ENCODE data around the gene TMEM183A.

The TMEM183A gene

GRCh38 chr1:203048086-203048485 lies 40.9 kb downstream of the TMEM183A start:
- DNase-seq = no peak

GRCh38 chr1:203048555-203049051 lies 41.4 kb downstream of the TMEM183A start:
- no peak for DNase-seq

DNA sequence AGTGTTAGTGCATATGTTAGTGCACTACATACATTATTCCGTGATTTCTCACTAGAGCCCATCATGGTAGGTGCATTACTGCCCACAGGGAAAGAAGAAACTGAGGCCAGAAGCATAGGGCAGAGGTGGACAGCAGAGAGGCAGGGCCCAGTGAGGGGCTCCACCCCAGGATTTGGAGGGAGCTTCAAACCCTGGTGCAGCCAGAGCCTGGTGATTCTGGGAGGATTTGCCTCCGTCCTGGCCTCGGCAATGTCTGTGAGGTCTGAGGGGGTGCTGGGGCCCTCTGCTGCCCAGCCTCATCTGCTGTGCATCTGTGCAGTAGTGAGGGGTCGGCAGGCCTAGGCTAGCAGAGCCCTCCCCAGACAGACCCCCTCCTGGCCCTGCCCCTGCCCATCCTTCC lies 41.9 kb downstream of the TMEM183A start:
- no peak for DNase-seq

DNA sequence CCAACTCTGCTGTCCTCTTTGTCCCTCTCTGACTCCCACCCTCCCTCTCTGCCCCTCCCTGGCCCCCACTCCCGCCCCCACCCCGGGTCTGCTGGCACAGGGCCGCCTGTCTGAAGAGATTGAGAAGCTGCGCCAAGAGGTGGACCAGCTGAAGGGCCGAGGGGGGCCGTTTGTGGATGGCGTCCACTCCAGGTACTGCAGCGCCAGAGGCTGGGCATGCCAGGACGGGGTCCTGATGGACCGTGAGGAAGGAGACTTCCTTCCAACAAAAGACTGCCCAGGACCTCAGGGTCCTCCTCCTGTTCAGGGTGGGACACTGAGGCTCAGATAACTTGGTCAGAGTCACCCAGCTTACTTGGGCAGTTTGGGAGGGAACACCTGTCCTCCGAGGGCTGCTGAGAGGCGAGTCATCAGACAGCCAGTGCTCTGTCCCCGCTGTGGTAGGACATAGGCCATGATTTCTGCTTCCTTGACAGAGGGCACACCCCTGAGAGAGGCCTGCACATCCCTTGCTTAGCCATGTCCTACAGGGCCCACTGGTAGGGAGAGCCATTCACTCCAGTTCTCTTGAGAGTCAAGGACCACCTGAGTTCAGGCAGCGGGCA lies 42.5 kb downstream of the TMEM183A start:
- no peak for DNase-seq

- DNase-seq = no peak
Observed at GRCh38 chr1:203050826-203051225, 43.7 kb downstream of the TMEM183A start.

DNA sequence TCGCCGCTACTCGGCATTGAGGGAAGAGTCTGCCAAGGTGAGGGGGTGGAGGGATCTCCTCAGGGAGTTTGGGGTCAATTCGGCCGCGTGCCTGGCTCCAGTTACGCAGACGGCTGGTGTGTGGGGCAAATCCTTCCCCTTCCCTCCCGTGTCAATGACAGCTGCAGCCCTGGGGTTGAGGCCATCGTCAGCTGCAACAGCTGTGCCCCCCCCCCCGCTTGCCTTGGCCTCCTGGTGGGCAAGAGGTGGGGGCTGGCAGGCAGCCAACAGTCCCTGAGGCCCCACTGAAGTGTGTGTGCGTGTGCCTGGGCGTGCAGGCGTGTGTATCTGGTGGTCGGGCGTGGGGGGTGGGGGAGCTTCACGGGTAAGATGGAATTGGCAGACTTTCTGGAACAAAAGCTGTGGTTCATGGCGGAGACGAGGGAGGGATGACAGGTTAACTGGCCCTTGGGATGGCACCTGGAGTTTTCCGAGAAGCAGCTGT lies 44.7 kb downstream of the TMEM183A start:
- DNase-seq = no peak

DNA sequence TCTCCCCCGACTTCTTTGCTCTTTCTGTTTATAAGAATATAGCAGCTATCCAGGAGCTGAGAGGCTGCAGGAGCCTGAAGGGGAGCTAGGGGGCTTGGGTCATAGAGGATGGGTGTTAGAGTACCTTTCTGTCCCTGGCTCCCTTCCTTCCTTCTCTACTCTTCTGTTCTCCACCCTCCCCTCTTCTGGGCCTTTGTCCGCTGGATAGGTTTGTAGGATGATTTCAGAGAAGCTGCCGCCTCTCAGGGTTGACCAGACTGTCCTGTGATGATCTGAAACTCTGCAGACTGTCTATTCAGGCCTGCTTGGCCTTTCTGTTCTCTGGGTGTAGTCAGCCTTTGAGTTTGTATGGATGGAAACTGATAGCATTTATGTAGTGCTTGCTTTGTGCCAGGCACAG lies 45.4 kb downstream of the TMEM183A start:
- DNase-seq = no peak

DNA sequence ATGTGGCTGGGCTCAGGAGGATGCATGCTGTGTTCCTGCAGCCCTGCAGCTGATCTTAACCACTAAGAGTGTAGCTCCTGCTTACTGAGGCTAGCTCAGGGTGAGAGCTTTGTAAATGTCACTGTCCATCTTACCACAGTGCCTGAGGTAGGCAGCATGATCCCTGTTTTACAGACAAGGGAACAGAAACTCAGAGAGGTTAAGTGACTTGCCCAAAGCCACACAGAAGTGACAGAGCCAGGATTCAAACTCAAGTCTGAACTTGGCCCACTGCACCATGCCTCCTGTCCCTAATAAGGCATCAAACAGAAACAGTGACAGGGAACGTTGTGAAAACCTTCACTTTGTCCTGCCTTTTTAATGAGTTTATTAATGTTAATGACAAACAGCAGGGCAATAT lies 47.0 kb downstream of the TMEM183A start:
- DNase-seq = no peak

DNA sequence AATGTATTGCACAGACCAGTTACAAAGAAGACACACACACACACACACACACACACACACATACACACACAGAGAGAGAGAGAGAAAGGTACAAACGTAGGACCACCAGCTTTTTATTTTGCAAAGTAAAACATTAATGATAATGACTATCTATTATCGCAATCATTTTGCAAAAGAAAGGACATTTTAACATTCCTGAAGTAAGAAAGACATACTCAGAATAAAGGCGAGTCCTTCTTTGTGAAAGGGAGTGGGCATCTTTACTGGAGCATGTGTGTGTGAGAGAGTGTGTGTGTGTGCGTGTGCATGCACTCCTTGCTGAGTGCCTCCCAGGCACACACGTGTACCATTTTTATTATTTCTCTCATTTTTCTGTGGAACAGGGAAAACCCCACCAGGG lies 47.5 kb downstream of the TMEM183A start:
- no peak for DNase-seq

DNA sequence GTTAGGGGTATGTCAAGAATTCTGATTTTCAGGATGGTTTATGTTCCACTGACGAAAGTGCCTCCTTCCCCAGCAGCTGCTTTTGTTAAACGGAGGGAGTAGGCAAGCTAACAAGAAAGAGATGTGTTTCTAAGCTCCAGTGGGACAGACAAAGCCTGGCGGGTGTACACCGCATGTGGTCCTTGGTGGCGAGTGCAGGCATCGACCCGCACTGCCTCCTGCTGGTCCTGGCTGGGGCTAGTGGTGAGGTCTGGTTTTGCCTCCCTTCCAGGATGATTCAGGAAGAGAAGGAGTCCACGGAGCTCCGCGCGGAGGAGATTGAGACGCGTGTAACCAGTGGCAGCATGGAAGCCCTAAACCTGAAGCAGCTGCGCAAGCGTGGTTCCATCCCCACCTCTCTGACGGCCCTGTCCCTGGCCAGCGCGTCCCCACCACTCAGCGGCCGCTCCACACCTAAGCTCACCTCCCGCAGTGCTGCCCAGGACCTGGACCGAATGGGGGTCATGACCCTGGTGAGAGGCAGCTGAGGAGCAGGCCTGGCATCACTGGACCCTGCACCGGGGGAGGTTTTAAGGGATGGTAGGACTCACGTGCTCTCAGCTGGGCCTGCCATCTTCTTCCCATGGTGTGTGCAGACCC lies 48.1 kb downstream of the TMEM183A start:
- DNase-seq = no peak

DNA sequence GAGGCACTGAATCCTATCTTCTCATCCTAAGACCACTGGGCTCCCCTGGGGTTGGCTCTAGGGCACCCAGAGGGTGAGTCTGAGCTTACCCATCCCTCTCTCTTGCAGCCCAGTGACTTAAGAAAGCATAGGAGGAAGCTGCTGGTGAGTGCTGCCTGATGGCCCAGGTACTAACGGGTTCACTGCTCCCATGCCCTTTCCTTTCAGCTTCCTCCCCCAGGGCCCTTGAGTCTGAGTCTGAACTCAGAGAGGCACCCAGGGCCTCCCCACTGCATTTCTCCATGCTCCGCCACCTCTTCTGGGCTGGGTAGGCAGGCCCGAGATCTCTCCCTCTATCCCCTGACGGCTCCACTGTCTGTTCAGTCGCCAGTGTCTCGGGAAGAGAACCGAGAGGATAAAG lies 48.8 kb downstream of the TMEM183A start:
- DNase-seq = no peak

DNA sequence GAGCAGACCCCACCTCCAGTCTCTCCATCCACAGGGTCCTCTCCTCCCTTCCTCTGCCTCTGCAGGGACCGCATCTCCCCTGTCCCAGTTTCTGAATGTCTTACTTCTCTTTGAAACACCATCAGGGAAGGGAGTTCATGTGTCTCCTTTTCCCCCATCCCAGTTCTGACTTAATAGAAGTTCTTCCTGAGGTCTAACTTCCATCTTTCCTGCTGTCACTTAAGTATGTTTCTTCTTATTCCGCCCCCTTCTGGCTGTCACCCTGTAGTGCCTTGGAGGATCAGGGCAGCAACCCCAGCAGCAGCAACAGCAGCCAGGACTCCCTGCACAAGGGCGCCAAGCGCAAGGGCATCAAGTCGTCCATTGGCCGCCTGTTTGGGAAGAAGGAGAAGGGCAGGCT lies 49.3 kb downstream of the TMEM183A start:
- DNase-seq = no peak

DNA sequence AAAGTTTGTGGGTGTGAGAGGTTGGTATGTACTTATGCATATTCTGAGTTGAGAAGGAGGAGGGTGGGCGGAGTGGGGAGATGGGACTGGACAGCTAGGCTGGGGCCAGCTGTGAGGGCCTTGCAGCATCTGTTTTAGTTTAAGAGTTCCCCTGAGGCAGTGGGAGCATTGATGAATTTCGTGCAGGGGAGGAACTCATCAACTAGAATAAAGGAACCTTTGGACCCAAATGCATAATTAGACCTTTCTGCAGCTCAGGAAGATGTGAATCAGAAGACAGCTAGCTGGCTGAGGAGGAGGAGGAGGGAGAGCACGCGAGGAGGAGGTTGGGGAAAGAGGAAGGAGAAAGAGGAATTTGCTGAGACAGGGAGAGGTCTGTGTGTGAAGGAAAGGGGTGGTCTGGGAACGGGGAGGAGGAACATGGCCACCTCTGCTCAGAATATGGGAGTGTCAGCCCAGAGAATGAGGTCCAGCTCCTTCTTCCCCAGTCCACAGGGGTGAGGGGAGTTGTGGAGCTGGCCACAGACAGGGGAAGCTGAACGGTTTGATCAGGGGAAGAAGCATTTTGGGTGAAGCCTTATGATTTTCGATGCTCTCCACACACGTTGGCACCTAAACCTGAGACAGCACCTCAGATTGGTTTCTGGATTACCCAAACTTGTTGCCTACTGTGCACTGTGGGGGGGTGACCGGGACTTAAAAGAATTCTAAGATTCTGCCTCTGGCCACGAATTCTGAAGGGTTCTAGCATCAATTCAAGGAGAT lies 50.9 kb downstream of the TMEM183A start:
- no peak for DNase-seq

GRCh38 chr1:203058676-203058935 lies 51.4 kb downstream of the TMEM183A start:
- no peak for DNase-seq

DNA sequence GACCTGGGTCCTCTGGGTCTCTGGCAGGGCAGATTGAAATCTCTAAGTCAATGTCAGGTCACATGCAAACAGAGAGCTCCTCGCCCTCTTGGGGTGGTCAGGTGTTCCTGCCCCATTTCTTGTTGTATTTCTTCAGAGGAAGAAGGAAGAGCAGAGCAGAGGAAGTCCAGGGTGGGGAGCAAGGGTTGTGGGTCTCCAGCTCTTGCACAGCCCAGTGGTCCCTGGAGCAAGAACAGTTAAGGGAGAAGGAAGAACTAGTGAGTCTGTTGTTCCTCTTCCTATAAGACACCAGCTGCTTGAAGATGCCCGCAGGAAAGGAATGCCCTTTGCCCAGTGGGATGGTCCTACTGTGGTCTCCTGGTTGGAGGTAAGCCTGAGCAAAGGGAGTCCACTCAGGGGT lies 52.3 kb downstream of the TMEM183A start:
- no peak for DNase-seq

DNA sequence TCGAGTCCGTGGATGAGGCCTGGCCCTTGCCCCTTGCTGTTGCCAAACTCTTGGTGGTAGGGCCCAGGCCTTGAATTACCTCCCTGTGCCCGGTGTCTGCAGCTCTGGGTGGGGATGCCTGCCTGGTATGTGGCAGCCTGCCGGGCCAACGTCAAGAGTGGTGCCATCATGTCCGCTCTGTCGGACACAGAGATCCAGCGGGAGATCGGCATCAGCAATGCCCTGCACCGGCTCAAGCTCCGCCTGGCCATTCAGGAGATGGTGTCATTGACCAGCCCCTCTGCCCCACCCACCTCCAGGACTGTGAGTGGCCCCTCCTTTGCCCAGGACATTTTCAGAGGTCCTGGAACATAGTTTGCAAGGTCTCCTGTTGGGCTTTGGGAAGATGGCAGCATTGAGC lies 52.9 kb downstream of the TMEM183A start:
- no peak for DNase-seq

DNA sequence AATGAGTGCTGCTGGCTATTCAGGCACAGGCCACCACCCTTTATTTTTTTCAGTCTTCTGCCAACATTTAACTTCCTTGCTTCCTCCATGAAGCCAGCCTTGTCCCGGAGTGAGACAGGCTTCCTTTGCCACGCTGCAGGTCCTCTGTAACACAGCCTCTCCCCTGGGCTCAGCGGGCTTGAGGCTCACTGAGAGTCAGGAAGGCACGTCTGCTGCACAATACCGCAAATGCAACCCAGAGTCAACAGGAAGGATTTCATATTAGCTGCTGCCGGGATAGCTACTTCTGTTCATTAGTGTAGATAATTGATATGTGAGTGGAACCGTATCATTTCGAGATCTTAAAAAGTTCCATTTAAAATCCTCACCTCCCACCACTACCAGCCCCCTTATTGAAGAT lies 56.1 kb downstream of the TMEM183A start:
- DNase-seq = no peak

- no peak for DNase-seq
Observed at GRCh38 chr1:203065191-203065590, 58.0 kb downstream of the TMEM183A start.

- no peak for DNase-seq
Observed at GRCh38 chr1:203065986-203066385, 58.8 kb downstream of the TMEM183A start.

DNA sequence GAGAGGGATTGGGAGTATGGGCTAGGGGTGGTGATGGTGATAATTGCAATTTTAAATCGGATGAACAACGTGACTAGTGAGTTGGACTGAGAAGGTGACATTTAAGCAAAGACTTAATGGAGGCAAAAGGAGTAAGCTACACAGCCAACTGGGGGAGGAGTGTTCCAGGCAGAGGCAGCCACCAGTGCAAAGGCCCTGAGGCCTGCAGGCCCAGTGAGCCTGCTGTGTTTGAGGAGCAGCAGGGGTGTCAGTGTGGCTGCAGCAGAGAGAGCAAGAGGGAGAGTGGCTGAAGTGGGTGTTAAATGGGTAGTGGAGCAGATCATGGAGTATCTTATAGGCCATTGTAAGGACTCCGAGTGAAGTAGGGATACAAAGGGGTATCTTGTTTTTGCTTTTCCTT lies 59.8 kb downstream of the TMEM183A start:
- DNase-seq = no peak

DNA sequence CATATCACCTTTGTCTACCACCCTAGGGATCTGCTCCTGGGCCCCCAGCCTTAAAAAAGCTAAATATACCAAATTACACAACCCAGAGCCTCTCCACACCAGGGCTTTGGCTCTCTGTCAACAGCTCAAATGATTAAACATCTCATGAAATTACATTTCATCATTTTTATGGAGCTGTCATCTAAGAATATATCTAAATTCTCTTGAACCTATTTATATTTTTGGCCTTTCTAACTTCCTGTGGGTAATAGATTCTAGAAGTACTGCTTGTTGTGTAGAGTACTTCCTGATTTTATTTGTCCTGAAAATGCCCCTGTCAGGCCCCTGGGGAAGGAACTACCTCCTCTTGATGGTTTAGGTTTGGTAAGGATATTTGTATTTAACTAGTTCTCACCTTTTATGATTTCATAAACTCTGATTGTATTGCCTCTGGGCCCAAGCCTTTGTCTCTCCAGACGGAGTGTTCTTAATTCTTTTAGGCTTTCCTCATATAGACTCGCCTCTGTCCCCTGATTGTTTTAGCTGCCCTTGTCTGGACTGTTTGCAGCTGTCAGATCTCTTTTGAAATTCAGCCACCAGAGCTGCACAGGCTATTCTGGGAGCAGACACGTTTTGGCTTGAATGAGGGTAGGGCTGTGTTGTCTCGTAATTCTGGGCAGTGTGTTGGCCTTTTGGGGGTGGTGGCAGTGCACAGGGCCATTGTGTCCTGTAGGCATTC lies 62.0 kb downstream of the TMEM183A start:
- DNase-seq = no peak

DNA sequence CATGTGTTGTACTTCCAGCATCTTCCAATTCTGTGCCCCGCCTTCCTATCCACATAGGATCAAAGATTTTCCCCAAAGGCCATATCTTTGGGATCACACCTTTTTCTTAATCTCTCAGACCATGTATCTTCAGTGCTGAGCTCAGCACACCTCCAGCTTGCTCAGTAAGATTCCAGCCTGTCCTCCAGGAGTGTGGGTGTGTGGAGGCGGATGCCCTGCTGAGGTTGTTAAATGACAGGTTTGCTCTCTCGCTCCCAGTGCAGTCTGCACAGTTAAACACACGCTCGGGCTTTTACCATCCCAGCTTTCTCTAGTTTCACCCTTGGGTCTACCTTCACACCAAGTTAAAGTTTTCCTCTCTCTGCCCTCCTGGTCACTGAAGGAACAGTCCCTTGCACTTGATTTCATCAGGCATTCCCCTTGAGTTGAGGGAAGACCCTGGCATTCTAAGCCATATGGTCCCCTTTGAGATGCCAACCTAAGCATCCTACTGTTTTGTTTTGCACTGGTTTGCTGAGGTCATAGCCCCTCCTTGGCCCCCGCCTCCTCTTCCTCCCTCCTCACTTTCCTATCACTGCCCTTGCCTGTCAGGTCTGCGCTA lies 64.9 kb downstream of the TMEM183A start:
- DNase-seq = no peak

DNA sequence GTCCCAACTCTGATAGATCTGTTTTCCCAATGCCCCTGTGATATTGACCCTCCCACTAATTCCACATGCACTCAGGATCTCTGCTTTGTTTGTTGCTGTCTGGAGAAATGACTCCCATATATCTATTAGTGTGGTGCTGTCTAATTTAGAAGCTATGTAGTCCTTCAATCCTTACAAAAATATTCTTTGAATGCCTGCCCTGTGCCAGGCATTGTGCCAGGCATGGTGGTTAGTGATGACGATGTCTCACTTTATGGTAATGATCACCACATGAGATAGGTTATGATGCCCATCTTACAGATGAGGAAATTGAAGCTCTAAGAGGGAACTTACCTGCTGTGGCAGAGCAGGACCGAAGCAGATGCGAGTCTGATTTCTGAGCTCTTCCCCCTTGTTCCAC lies 65.7 kb downstream of the TMEM183A start:
- no peak for DNase-seq

All from activated naive CD4-positive, alpha-beta T cell treated with anti-CD3 and anti-CD28 coated beads, Interleukin-2, amount 50 U/mL, for 16 hours (primary cell).